ENCODE results near the gene CHMP2A.

Gene CHMP2A

GRCh38 chr19:58518256-58519086, 36.4 kb downstream of the CHMP2A start:
- Histone ChIP-seq H3K4me3 (ENCODE audit: low read depth, low read length) (peak overlapping the region; percentile 90), H3K4me1 (no peaks in the 10 kb centered on the region; the same call in 1 of the 2 replicates), H3K9me3 (no peaks in the 10 kb centered on the region), H3K36me3 (peaks cover 7% of the 10 kb centered on the region; the same call in 1 of the 2 replicates), H3K27me3 (no peaks in the 10 kb centered on the region)
- DNase-seq: no peak
- no peak for TF ChIP-seq CTCF (IDR thresholded peaks at IDR 0.05; ENCODE audit: low read depth, low read length)

DNA sequence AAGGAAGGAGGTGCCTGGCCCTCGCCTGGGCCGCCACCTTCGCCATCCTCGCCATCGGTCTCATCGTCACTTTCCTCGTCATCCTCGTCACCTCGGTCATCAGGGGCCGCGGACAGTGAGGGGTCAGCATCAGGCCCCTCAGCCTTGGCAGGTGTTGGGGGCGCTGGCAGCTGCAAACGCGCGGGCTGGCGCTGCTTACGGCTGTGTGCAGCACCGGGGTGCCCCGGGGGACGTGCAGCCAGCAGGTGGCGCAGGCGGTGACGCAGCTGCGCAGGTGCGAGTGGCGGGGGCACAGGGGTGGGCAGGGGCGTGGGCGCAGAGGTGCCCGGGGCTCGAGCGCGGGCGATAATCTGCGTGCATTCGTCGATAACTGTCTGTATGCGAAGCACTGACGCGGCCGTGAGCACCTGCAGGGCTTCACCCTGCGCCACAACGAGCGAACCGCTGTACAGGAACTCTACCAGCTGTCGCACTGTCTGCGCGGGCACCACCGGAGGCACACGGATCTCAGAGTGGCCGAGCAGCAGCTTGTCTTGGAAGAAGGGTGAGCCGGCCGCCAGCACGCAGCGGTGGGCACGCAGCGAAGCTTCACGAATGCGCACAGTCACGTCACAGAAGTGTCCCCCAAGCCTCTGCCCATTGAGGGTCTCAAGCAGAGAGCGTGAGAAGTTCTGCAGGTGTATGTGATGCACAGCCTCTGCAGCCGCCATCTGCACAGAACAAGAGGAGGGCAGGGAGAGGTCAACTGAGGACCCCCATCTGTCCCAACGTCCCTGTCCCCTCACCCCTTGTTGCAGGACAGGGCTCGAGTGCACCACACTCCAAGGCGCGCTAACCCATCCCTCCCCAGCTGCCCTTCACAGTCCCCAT, 37.7 kb downstream of the CHMP2A start:
- Histone ChIP-seq H3K4me3 (ENCODE audit: low read depth, low read length) (no peak overlapping the region), H3K4me1 (no peaks in the 10 kb centered on the region; the same call in 1 of the 2 replicates), H3K27me3 (no peaks in the 10 kb centered on the region), H3K9me3 (no peaks in the 10 kb centered on the region), H3K36me3 (peaks cover 7% of the 10 kb centered on the region; the same call in 1 of the 2 replicates)
- DNase-seq: no peak
- no peak for TF ChIP-seq CTCF (IDR thresholded peaks at IDR 0.05; ENCODE audit: low read depth, low read length)

DNA sequence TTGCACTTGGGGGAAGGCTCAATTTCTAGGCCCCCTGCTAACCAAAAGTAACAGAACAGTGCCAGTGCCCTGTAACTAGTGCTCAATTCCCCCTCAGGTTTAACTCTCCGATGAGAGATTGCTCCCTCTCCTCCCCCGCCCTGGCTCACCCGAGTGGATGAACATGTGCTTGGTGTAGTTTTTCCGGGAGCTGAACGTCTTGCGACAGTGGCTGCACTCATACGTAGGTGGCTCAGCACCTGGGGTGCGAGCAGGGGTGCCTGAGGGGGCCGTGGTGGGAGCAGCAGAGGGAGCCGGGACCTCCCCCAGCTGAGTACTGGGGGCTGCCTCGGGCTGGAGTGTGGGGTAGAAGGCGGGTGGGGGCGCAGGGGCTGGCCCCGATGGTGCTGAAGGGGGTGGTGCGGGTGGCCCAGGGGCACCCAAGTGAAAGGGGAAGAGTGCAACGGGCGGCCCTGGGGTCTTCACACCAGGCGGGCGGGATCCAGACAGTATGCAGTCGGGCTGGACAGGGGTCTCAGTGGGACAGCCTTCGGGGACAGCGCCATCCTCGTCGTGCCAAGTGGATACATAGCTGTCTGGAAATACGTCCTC, 38.6 kb downstream of the CHMP2A start:
- Histone ChIP-seq H3K9me3 (no peaks in the 10 kb centered on the region), H3K36me3 (peaks cover 7% of the 10 kb centered on the region; the same call in 1 of the 2 replicates), H3K27me3 (no peaks in the 10 kb centered on the region), H3K4me3 (ENCODE audit: low read depth, low read length) (no peak overlapping the region), H3K4me1 (no peaks in the 10 kb centered on the region; the same call in 1 of the 2 replicates)
- no peak for DNase-seq
- TF ChIP-seq CTCF (IDR thresholded peaks at IDR 0.05; ENCODE audit: low read depth, low read length): no peak

GRCh38 chr19:58515259-58515658, 39.6 kb downstream of the CHMP2A start:
- no peak overlapping the region for H3K4me3 ChIP-seq (ENCODE audit: low read depth, low read length)
- H3K4me1 ChIP-seq: no peaks in the 10 kb centered on the region; the same call in 1 of the 2 replicates
- peaks cover 7% of the 10 kb centered on the region; the same call in 1 of the 2 replicates for H3K36me3 ChIP-seq
- H3K27me3 ChIP-seq: no peaks in the 10 kb centered on the region
- no peaks in the 10 kb centered on the region for H3K9me3 ChIP-seq
- TF ChIP-seq CTCF (IDR thresholded peaks at IDR 0.05; ENCODE audit: low read depth, low read length): no peak
- no peak for DNase-seq

DNA sequence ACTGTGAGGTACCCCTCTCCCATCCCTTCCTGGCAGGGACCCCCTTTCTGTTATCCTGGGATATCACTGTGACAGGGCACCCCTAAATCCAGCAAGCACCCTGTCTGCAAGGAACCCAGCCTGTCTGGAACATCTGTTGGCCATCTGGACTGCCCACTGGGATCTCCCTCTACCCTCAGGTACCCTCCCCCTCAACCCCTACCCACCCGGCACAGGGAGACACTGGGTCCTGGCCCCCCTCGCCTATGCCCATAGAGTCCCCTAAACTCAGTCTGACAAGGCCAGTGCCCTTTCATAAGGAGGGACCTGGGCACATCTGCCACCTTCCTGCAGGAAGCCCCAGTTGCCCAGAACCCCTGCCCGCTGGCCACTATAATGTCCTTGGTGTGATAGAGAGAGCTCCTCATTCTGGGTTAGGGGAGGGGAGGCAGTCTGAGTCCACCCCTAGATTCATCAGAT, 40.3 kb downstream of the CHMP2A start:
- H3K4me3 ChIP-seq (ENCODE audit: low read depth, low read length): peak overlapping the region; percentile 58
- TF ChIP-seq CTCF (IDR thresholded peaks at IDR 0.05; ENCODE audit: low read depth, low read length): no peak
- no peaks in the 10 kb centered on the region; the same call in 1 of the 2 replicates for H3K4me1 ChIP-seq
- no peaks in the 10 kb centered on the region for H3K9me3 ChIP-seq
- no peak for DNase-seq
- no peaks in the 10 kb centered on the region for H3K27me3 ChIP-seq
- H3K36me3 ChIP-seq: peaks cover 7% of the 10 kb centered on the region; the same call in 1 of the 2 replicates
